Non-pigmented ciliary epithelial cell (primary cell): Measurements from ENCODE around the gene CPA5.
"Not testable (repeated sequence)": the region's sequence is repeated elsewhere in the genome, so short reads cannot be mapped to it uniquely, and the experiment has no call there.

Experiments used
- DNase-seq: peaks from one replicate; pipeline ENCODE4 v3.0.0-alpha.2; 2010; ENCODE audit warnings: low read depth

The CPA5 gene

GRCh38 chr7:130344271-130344866 lies at the start of gene CPA5:
CPA5 (plus strand) TSS chr7:130344816; CDS start chr7:130346486, 1,670 bp downstream.
- no peak for DNase-seq

GRCh38 chr7:130296221-130296951 lies 48.2 kb upstream of the CPA5 start:
- DNase-seq: no peak

GRCh38 chr7:130297628-130298543 lies 46.7 kb upstream of the CPA5 start:
- DNase-seq: no peak

GRCh38 chr7:130298544-130299326 lies 45.9 kb upstream of the CPA5 start:
- no peak for DNase-seq

GRCh38 chr7:130299866-130300265 lies 44.8 kb upstream of the CPA5 start:
- DNase-seq: no peak

- DNase-seq: no peak
These were observed 43.1 kb upstream of the CPA5 start for GRCh38 chr7:130301501-130302020.

- no peak for DNase-seq
These were observed 42.0 kb upstream of the CPA5 start for GRCh38 chr7:130302649-130303048.

GRCh38 chr7:130303127-130303526 lies 41.5 kb upstream of the CPA5 start:
- DNase-seq: no peak

- DNase-seq: no peak
These were observed 41.1 kb upstream of the CPA5 start for GRCh38 chr7:130303551-130303950.

- no peak for DNase-seq
These were observed 40.6 kb upstream of the CPA5 start for GRCh38 chr7:130303982-130304381.

- no peak for DNase-seq
These were observed 39.7 kb upstream of the CPA5 start for GRCh38 chr7:130304878-130305277.

GRCh38 chr7:130305433-130306042 lies 39.1 kb upstream of the CPA5 start:
- DNase-seq: no peak

GRCh38 chr7:130309986-130310385 lies 34.6 kb upstream of the CPA5 start:
- no peak for DNase-seq

- no peak for DNase-seq
These were observed 30.3 kb upstream of the CPA5 start for GRCh38 chr7:130314305-130314704.

GRCh38 chr7:130319541-130319940 lies 25.1 kb upstream of the CPA5 start:
- DNase-seq: no peak

GRCh38 chr7:130321542-130322229 lies 22.9 kb upstream of the CPA5 start:
- not testable (repeated sequence) for DNase-seq

- DNase-seq: no peak
These were observed 22.0 kb upstream of the CPA5 start for GRCh38 chr7:130322615-130323014.

- no peak for DNase-seq
These were observed 20.2 kb upstream of the CPA5 start for GRCh38 chr7:130324306-130324943.

- no peak for DNase-seq
These were observed 14.9 kb upstream of the CPA5 start for GRCh38 chr7:130329681-130330080.
